HG03520 (cell line): ENCODE data around the gene CCDC88C.
"Not testable (repeated sequence)": the region's sequence is repeated elsewhere in the genome, so short reads cannot be mapped to it uniquely, and the experiment has no call there.

Experiments used
- ATAC-seq: cut with Tn5 transposase; IDR thresholded peaks from one replicate; pipeline ENCODE4 v1.9.1; 2021; ENCODE audit warnings: mild to moderate bottlenecking, moderate library complexity; ENCODE audit not compliant: unreplicated experiment

CCDC88C gene

DNA sequence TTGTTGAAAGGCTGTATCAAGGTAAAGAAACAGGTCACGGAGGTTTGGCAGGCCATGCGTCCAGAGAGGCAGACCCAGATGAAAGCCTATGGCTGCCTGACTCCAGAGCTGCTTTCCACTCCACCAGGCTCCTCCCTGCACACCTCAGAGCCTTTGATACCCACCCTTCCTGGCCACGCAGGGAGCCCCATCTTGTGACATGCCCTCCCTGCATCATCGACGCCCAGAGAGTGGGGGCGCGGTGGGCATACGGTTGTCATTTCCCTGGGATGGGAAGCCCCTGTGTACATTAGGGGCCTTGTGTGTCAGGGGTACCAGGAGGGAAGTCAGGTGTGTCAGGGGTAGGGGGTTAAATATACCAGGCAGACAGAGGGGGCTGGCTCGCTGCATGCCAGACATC lies 142.8 kb downstream of the CCDC88C start:
- no peak for ATAC-seq

DNA sequence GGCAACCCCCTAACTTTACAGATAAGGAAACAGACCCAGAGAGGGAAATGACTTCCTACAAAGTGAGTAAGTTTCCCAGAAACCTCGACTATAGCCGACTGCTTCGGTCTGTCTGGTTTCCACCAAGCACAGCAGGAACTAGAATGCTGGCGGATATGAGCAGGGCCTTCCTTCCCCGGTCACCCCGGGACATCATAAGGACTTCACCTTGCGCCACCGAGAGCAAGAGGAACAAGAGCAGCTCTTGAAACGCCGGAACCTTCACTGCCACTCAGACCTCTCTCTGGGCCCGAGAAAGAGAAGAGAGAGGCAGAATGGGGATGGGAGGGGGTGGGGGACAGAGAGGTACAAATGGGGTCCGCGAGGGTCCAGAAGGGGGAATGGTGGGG lies 143.7 kb downstream of the CCDC88C start:
- ATAC-seq: no peak

GRCh38 chr14:91273273-91273884 lies 144.2 kb downstream of the CCDC88C start:
- no peak for ATAC-seq

GRCh38 chr14:91272341-91273272 lies 145.0 kb downstream of the CCDC88C start:
- ATAC-seq: no peak

GRCh38 chr14:91271639-91272038 lies 146.0 kb downstream of the CCDC88C start:
- ATAC-seq: no peak

DNA sequence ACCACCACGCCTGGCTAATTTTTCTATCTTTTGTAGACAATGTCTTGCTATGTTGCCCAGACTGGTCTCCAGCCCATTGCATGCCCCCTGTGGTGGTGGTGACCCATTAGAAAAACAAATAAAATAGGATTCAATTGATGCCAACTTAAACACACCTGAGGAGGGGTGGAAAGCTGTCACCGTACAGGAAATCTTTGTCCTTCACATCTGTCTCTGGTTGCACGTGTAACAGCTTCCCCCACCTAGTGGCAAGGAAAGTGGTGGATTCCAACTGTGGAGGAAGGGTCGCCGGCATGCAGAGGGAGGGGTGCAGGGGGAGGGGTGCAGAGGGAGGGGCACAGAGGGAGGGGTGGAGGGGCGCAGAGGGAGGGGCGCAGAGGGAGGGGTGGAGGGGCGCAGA lies 147.0 kb downstream of the CCDC88C start:
- ATAC-seq: no peak

- ATAC-seq: no peak
Observed at GRCh38 chr14:91270188-91270587, 147.4 kb downstream of the CCDC88C start.

DNA sequence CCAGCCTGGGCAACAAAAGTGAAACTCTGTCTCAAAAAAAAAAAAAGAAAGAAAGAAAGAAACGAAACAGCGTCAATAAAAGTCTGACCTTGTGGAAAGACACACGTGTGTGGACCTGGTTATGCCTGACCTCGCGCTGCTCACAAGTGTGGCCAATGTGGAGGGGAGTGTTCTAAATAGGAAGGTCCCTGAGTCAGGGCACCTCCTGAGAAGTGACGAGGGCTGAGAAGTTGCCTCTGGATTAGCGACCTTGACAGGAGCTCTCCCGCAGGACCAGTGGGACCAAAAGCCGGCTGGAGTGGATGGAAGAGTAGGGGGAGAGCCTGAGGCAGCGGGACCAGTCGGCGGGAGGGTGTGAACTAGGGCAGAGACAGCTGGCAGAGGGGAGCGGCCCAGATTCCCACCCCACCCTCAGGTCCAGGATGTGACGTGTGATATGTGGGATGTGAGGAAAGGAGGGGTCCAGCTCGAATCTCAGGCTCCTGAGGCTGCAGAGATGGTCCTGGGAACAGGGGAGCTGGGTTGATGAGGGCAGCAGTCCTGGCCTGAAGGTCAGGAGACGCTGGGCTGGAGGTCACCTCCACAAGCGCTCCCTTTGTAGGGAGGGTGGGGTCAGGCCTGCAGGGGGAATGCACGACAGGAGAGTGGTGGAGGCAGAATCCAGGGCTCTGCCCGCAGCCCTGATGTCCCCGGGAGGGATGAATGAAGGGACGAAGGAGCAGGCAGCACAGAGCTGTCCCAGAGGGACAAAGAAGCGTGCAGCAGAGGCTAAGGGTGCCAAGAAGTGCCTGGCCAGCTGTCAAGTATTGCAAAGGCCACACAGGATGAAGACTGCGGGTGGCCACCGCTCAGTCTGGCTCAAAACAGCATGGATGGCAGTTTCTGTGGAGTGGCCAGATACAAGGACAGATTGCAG lies 148.3 kb downstream of the CCDC88C start:
- ATAC-seq: no peak

- ATAC-seq: no peak
Observed at GRCh38 chr14:91267965-91268437, 149.6 kb downstream of the CCDC88C start.

GRCh38 chr14:91266276-91266675 lies 151.3 kb downstream of the CCDC88C start:
- not testable (repeated sequence) for ATAC-seq

DNA sequence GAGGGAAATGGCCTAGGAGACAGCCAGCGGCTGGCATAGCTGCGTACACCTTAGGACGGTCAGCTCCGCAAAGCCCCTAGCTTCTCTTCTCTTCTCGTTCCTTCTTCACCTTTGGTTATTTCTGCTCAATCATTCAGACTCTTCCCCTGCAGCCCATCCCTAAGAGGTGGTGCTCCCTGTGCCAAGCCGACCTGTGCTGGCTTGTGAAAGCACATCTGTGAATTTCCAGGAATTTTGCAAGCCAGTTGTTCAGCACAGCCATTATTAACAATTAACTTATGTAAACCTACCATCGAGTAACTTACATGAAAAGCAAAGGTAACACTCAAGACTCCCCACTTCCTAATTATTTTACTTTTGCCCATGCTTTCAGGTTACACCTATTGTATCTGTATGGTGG lies 152.2 kb downstream of the CCDC88C start:
- no peak for ATAC-seq

GRCh38 chr14:91264151-91265150 lies 153.2 kb downstream of the CCDC88C start:
- ATAC-seq: no peak

DNA sequence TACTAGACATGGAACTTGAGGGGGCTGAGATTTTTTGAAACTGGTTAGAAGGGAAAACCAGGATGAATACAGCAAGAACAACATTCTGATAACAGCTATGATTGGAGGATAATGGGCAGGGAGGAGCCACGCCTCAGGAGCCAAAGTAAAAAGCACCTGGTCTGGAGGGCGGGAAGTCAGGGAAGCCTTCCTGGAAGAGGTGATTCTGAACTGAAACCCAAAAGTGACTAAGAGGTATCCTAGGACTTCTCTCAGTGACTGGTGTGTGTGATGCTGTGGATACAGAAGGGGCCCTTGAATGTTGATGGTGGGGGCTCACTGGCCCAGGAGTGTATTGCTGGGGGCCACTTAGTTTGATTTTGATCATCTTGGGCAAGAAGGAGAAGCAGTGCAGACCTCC lies 154.3 kb downstream of the CCDC88C start:
- no peak for ATAC-seq

DNA sequence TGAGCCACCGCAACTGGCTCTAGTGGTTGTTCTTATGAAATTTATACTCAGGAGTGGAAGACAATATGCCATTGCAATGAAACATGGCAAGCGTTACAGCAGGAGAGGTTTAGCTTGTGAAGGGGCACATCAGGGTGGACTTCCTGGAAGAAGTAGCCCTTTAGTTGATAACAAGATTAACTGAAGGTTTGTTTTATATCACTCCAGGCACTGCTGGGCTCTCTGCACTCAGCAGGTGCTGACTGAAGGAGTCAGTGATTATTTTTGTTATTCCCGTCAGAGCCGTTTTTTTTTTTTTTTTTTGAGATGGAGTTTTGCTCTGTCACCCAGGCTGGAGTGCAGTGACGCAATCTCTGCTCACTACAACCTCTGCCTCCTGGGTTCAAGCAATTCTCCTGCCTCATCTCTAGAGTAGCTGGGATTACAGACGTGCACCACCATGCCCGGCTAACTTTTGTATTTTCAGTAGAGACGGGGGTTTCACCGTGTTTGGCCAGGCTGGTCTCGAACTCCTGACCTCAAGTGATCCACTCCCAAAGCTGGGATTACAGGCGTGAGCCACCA lies 155.6 kb downstream of the CCDC88C start:
- ATAC-seq: no peak

DNA sequence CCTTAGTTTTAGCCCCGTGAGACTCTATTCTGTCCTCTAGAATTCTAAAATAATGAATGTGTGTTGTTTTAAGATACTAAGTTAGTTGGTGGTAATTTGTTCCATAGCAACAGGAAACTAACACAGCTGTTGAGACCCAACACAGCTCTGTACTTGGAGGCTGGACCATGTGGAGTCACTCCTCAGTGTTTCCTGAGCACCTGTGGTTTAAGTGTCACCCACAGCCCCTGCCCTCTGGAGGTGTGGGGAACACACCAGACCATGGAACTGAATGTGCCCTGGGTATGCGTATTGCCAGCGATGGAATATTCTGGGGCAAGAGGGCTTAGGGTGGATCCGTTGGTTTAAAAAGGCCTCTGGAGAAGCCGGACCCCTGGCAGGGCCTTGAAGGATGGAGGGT lies 156.5 kb downstream of the CCDC88C start:
- no peak for ATAC-seq

DNA sequence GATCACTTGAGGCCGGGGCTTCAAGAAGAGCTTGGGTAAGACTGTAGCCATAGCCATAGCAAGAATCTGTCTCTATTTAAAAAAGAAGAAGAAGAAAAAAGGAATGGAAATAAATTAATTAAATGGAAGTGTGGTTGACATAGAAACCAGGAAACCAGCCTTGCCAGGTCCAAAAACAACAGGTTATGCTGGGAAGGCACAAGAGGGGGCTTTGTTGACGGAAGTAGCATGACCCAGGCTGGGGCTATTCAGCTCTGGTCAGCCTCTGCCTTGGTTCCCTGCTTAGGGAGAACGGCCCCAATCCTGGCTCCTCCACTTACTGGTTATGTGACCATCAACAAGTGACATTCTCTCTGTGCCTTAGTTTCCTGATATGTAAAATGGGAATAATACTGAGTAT lies 158.7 kb downstream of the CCDC88C start:
- no peak for ATAC-seq

GRCh38 chr14:91258011-91258618 lies 159.5 kb downstream of the CCDC88C start:
- no peak for ATAC-seq

- ATAC-seq: no peak
Observed at GRCh38 chr14:91257328-91258010, 160.2 kb downstream of the CCDC88C start.

DNA sequence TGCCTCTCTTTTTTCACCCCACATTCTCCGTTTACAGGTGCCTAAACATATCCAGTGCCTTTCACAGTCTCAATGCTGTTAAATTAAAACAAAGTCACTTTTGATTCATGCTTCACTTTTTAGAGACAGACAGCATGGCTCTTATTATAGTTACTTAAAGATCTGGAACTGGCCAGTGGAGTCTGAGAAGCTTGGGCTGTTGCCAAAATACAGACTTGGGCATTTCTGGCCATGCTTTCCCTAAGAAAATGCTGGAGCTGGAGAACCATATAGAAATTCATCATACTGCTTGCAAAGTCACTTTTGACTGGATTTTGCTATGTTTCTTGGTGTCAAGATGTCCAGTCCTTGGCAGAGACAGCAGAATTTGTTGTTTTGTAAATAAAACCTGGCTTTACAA lies 161.0 kb downstream of the CCDC88C start:
- ATAC-seq: no peak
